NB4 (cell line): ENCODE data around the gene TSPYL1.

Source experiments
- DNase-seq: peaks from one replicate; pipeline ENCODE4 v3.0.0; 2010; ENCODE audit warnings: low read depth
- H3K4me3 ChIP-seq: one replicate; pipeline ENCODE4 v1.5.1; 2011; ENCODE audit warnings: mild to moderate bottlenecking, low read depth, low read length, moderate library complexity
- CTCF ChIP-seq: IDR thresholded peaks from one replicate; pipeline ENCODE4 v1.5.1; 2012; ENCODE audit warnings: low read depth, low read length
- MAX ChIP-seq: IDR thresholded peaks from 2 replicates; pipeline ENCODE4 v1.6.1; 2011; ENCODE audit warnings: low read depth, low read length
- MYC ChIP-seq: IDR thresholded peaks from 2 replicates; pipeline ENCODE4 v1.6.1; 2011; ENCODE audit warnings: low read depth, low read length
- POLR2A ChIP-seq: IDR thresholded peaks from 2 replicates; pipeline ENCODE4 v1.6.1; 2011; ENCODE audit warnings: mild to moderate bottlenecking; ENCODE audit not compliant: insufficient read length; ENCODE audit errors: extremely low read depth

TSPYL1 gene

GRCh38 chr6:116265041-116265829 lies 14.5 kb downstream of the TSPYL1 start:
- H3K4me3 ChIP-seq: no peak overlapping the region
- DNase-seq: no peak
- TF ChIP-seq MYC (no peak), CTCF (no peak), MAX (no peak), POLR2A (no peak)

- TF ChIP-seq MYC (no peak), MAX (no peak), POLR2A (no peak), CTCF (no peak)
- no peak overlapping the region for H3K4me3 ChIP-seq
- no peak for DNase-seq
Observed at GRCh38 chr6:116263353-116263752, 16.4 kb downstream of the TSPYL1 start.

DNA sequence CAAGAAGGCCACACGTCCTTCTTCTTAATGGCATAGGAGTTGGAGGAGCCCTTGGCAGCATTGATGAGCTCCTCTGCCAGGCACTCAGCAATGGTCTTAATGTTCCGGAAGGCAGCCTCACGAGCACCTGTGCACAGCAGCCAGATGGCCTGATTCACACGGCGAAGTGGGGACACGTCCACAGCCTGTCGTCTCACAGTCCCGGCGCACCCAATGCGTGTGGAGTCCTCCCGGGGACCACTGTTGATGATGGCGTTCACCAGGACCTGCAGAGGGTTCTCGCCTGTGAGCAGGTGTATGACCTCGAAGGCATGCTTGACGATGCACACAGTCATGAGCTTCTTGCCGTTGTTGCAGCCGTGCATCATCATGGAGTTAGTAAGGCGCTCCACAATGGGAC lies 21.2 kb downstream of the TSPYL1 start:
- no peak for DNase-seq
- TF ChIP-seq CTCF (no peak), POLR2A (no peak)

GRCh38 chr6:116256694-116257093 lies 23.0 kb downstream of the TSPYL1 start:
- TF ChIP-seq MAX: no peak
- no peak overlapping the region for H3K4me3 ChIP-seq
- DNase-seq: no peak

More for the DNA sequence above, 21.2 kb downstream of the TSPYL1 start:
- H3K4me3 ChIP-seq: no peak overlapping the region

DNA sequence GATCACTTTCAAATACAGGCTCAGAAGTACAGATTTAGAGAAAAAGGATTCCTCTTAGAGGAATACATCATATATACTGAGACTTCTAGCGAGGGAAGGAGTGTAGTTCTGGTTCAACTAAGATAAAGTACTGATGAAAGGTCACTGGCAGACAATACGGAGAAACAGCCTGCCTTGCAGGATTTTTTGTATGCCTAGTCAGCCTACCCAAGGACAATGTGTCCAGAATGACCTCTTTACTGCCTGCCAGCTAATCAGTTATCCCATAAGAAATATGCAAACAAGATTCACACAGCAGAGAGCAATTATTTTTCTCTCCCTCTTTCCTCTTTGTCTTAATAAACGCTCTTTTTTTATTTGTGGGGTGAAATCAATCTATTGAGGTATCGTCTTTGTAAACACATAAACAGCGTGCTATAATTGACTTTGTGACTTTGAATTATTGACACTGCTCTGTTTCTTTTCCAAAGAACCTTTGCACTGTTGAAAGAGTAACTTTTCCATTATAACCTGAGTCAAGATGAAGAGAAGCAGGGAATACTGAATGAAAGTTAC lies 24.4 kb downstream of the TSPYL1 start:
- peak overlapping the region; percentile 75 for H3K4me3 ChIP-seq
- TF ChIP-seq MAX (no peak), CTCF (no peak), MYC (no peak), POLR2A (no peak)
- no peak for DNase-seq

- no peak for TF ChIP-seq POLR2A
- TF ChIP-seq CTCF: no peak
- no peak for TF ChIP-seq MYC
- TF ChIP-seq MAX: no peak
- DNase-seq: no peak
- peak overlapping the region; percentile 75 for H3K4me3 ChIP-seq
Observed at GRCh38 chr6:116254297-116255056, 25.3 kb downstream of the TSPYL1 start.
